PC-3 (cell line): ENCODE data around the gene TXNRD1. TPM values are rescaled to one million over a fixed set of nuclear protein-coding genes. Genes with fewer than 3 reads are reported as not detected.

Experiments used
- ATAC-seq: fragments of 200-7000 bp; cut with Tn5 transposase; 2 replicates; pipeline ENCODE4 v1.9.1; 2020; ENCODE audit warnings: mild to moderate bottlenecking, moderate library complexity
- BruUV-seq: library from RNA; stranded (reverse); fragments of 400-500 nt; replicated peaks from 2 replicates; lab custom pipeline; 2021; lab: Mats Ljungman, UMichigan
- CTCF ChIA-PET: fragments of 300-600 bp; sonication (Branson Sonifier 250); formaldehyde crosslinking; loops from one replicate; lab custom pipeline; 2022; ENCODE audit warnings: antibody characterized with exemption; lab: Charles Lee
- POLR2A ChIA-PET: fragments of 300-600 bp; sonication (Branson Sonifier 250); formaldehyde crosslinking; loops from one replicate; lab custom pipeline; 2022; ENCODE audit warnings: antibody characterized with exemption; ENCODE audit not compliant: unreplicated experiment; lab: Charles Lee
- DNase-seq: peaks from one replicate; pipeline ENCODE4 v3.0.0-alpha.2; 2015
- H2AFZ ChIP-seq: fragments of 300-600 bp; sonication (generic); 2 replicates; pipeline ENCODE4 v1.6.0; 2016; ENCODE audit warnings: antibody characterized with exemption, low read length
- H3F3A ChIP-seq: fragments of 300-600 bp; sonication (generic); one replicate; pipeline ENCODE4 v1.6.0; 2017; ENCODE audit warnings: antibody characterized with exemption, low read length, control low read depth, mild to moderate bottlenecking; ENCODE audit not compliant: unreplicated experiment
- H3K27ac ChIP-seq: fragments of 300-600 bp; sonication (generic); 2 replicates; pipeline ENCODE4 v1.5.1; 2016; ENCODE audit warnings: mild to moderate bottlenecking, low read length
- H3K27me3 ChIP-seq: fragments of 300-600 bp; sonication (generic); 2 replicates; pipeline ENCODE4 v1.6.1; 2016; ENCODE audit warnings: low read length, mixed read lengths
- H3K36me3 ChIP-seq: fragments of 300-600 bp; sonication (generic); 2 replicates; pipeline ENCODE4 v1.6.1; 2016; ENCODE audit warnings: low read depth, mixed run types, low read length, mixed read lengths
- H3K4me1 ChIP-seq: fragments of 300-600 bp; sonication (generic); 2 replicates; pipeline ENCODE4 v1.5.1; 2016; ENCODE audit warnings: low read length; ENCODE audit not compliant: insufficient read depth
- H3K4me2 ChIP-seq: fragments of 300-600 bp; sonication (generic); 2 replicates; pipeline ENCODE4 v1.6.0; 2016; ENCODE audit warnings: low read length
- H3K4me3 ChIP-seq: fragments of 300-600 bp; sonication (generic); 2 replicates; pipeline ENCODE4 v1.5.1; 2016; ENCODE audit warnings: mild to moderate bottlenecking, low read length, mixed read lengths
- H3K79me2 ChIP-seq: fragments of 300-600 bp; sonication (generic); 2 replicates; pipeline ENCODE4 v1.6.1; 2017; ENCODE audit warnings: low read length, mixed read lengths
- H3K9ac ChIP-seq: fragments of 300-600 bp; sonication (generic); 2 replicates; pipeline ENCODE4 v1.6.0; 2016; ENCODE audit warnings: mild to moderate bottlenecking, low read length
- H3K9me2 ChIP-seq: fragments of 300-600 bp; sonication (generic); replicated peaks from 2 replicates; pipeline ENCODE4 v1.6.1; 2016; ENCODE audit warnings: mixed run types, low read length, mixed read lengths
- H3K9me3 ChIP-seq: fragments of 300-600 bp; sonication (generic); 2 replicates; pipeline ENCODE4 v1.6.1; 2016; ENCODE audit warnings: low read length, mixed read lengths
- H4K20me1 ChIP-seq: fragments of 300-600 bp; sonication (generic); 2 replicates; pipeline ENCODE4 v1.6.1; 2016; ENCODE audit warnings: low read length, mixed read lengths
- EZH2 ChIP-seq: fragments of 300-600 bp; sonication (generic); IDR thresholded peaks from one replicate; pipeline ENCODE4 v1.6.1; 2017; ENCODE audit warnings: antibody characterized with exemption, mild to moderate bottlenecking, low read length; ENCODE audit not compliant: unreplicated experiment
- EZH2phosphoT487 ChIP-seq: fragments of 300-600 bp; sonication (generic); IDR thresholded peaks from 2 replicates; pipeline ENCODE4 v1.6.1; 2018; ENCODE audit warnings: mild to moderate bottlenecking, antibody characterized with exemption, low read length, borderline replicate concordance
- intact Hi-C: fragments of 100-400 bp; cut with micrococcal nuclease; formaldehyde crosslinking; loops from 2 replicates; pipeline ENCODE4 v1.9.0; 2023
- total RNA-seq: library from RNA; depleted of rRNA; stranded (reverse); fragments of >200 nt; gene quantifications from 2 replicates; pipeline ENCODE4 v1.2.3, GENCODE V29; 2014
- TF ChIP-seq, protein P1 (sequence below): fragments of 300-600 bp; sonication (generic); conservative IDR thresholded peaks from 2 replicates; pipeline ENCODE4 v1.5.1; 2017; ENCODE audit warnings: antibody characterized with exemption, low read depth, mild to moderate bottlenecking, low read length

Gene TXNRD1
- total RNA-seq, 1 experiment from 2014 or later = 419 TPM

- no peaks in the 10 kb centered on the region for H3K9me2 ChIP-seq
Observed at GRCh38 chr12:104294927-104295668, 79.5 kb downstream of the TXNRD1 start.

GRCh38 chr12:104295954-104296353 is 80.4 kb downstream of the TXNRD1 start:
- peaks cover 81% of the 10 kb centered on the region for H4K20me1 ChIP-seq

More at GRCh38 chr12:104294927-104295668, 79.5 kb downstream of the TXNRD1 start:
- TF ChIP-seq EZH2 = no peak
- TF ChIP-seq, protein P1, sequence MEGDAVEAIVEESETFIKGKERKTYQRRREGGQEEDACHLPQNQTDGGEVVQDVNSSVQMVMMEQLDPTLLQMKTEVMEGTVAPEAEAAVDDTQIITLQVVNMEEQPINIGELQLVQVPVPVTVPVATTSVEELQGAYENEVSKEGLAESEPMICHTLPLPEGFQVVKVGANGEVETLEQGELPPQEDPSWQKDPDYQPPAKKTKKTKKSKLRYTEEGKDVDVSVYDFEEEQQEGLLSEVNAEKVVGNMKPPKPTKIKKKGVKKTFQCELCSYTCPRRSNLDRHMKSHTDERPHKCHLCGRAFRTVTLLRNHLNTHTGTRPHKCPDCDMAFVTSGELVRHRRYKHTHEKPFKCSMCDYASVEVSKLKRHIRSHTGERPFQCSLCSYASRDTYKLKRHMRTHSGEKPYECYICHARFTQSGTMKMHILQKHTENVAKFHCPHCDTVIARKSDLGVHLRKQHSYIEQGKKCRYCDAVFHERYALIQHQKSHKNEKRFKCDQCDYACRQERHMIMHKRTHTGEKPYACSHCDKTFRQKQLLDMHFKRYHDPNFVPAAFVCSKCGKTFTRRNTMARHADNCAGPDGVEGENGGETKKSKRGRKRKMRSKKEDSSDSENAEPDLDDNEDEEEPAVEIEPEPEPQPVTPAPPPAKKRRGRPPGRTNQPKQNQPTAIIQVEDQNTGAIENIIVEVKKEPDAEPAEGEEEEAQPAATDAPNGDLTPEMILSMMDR = no peak
- no peak for TF ChIP-seq EZH2phosphoT487
- no peak overlapping the region for H3K4me3 ChIP-seq
- ChIA-PET POLR2A (interaction anchor here (0.9 kb wide), 1 partner anchor 91 kb away, joined by 6 read pairs; no protein-coding TSS in a partner anchor), CTCF (interaction anchor here (0.6 to 0.9 kb wide), 4 partner anchors 36 to 78 kb away, joined by 3 to 5 read pairs (median 3); no protein-coding TSS in a partner anchor)
- H3K79me2 ChIP-seq = peaks cover 99% of the 10 kb centered on the region
- intact Hi-C loops = no loop called here
- peak; percentile 12 for ATAC-seq
- H3K27ac ChIP-seq = no peak overlapping the region
- no TSS peak for BruUV-seq
- no peak overlapping the region for H2AFZ ChIP-seq
- peaks cover 79% of the 10 kb centered on the region for H4K20me1 ChIP-seq
- H3K36me3 ChIP-seq = peaks cover 75% of the 10 kb centered on the region
- DNase-seq = peak; percentile 64
- H3F3A ChIP-seq = peaks cover 12% of the 10 kb centered on the region
- H3K4me1 ChIP-seq = peaks cover 66% of the 10 kb centered on the region
- peak overlapping the region; percentile 45 for H3K4me2 ChIP-seq
- no peaks in the 10 kb centered on the region for H3K27me3 ChIP-seq
- H3K9ac ChIP-seq = no peak overlapping the region
- no peaks in the 10 kb centered on the region for H3K9me3 ChIP-seq

More at GRCh38 chr12:104295954-104296353, 80.4 kb downstream of the TXNRD1 start:
- CTCF ChIA-PET = interaction anchor here (0.9 kb wide), 1 partner anchor 38 kb away, joined by 3 read pairs; no protein-coding TSS in a partner anchor
- no peak for DNase-seq
- BruUV-seq = no TSS peak
- TF ChIP-seq, protein P1 = no peak
- no peak for TF ChIP-seq EZH2
- no peak for TF ChIP-seq EZH2phosphoT487
- Histone ChIP-seq H3K9me3 (no peaks in the 10 kb centered on the region), H3K4me2 (peak overlapping the region; percentile 45), H2AFZ (no peak overlapping the region), H3K4me1 (peaks cover 69% of the 10 kb centered on the region), H3K4me3 (no peak overlapping the region), H3K9ac (no peak overlapping the region), H3K27me3 (no peaks in the 10 kb centered on the region), H3K79me2 (peaks cover 100% of the 10 kb centered on the region), H3K27ac (no peak overlapping the region), H3K9me2 (no peaks in the 10 kb centered on the region), H3F3A (peaks cover 14% of the 10 kb centered on the region), H3K36me3 (peaks cover 72% of the 10 kb centered on the region)
- intact Hi-C loops = no loop called here
- POLR2A ChIA-PET = interaction anchor here (0.7 to 0.9 kb wide), 2 partner anchors 16 to 92 kb away, joined by 6 to 19 read pairs; no protein-coding TSS in a partner anchor
- ATAC-seq = no peak
